ENCODE results near the gene ALKBH3. TPM values are rescaled to one million over a fixed set of nuclear protein-coding genes. Genes with fewer than 3 reads are reported as not detected.

Gene ALKBH3
- total RNA-seq, result 14.6 TPM

GRCh38 chr11:43880640-43881159 is at the start of gene ALKBH3:
Gene ALKBH3, plus strand, starts transcription at chr11:43880831. Its CDS starts 1,822 bp downstream, at chr11:43882653.
- peak; percentile 100 for ATAC-seq
- DNase-seq (ENCODE audit: low spot score), result peak; percentile 90

DNA sequence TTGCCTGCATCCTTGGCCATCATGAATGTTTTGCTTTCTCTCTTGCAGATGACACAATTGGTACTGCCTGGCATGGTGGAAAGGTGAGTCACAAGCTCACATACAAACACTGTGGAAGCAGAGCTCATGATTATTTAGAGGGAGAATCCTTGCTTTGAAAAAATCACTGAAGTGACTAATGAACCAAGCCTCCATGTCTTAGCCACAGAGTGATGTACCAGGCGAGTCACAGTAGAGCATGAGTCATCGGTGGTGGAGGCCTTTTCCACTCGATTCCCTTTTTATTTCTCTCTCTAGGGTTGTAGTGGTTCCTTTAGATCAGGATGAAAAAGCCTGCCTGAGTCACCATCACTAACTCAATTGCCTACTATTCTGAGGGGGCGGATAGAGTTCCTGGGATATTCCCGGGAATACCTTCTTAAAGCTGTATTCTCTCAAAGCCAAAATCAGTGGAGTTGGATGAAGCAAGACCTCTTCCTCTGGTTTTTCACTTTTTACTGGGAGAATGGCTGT is 49.6 kb upstream of the ALKBH3 start:
- no peak for DNase-seq (ENCODE audit: low spot score)
- ATAC-seq, result no peak

DNA sequence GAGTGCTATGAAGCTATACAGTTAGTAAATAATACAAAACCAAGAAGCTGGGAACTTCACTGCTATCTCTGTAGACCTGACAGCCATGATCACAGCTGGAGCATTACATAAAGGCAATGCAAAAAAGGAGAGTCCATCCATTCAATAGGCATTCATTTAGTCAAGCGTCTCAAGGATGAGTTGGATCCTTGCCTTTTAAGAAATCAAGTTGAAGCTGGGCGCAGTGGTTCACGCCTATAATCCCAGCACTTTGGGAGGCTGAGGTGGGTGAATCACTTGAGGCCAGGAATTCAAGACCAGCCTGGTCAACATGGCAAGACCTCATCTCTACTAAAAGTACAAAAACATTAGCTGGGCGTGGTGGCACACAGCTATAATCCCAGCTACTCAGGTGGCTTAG is 48.1 kb upstream of the ALKBH3 start:
- ATAC-seq (no peak), DNase-seq (ENCODE audit: low spot score) (no peak)

GRCh38 chr11:43833657-43834073 is 47.0 kb upstream of the ALKBH3 start:
- no peak for ATAC-seq
- no peak for DNase-seq (ENCODE audit: low spot score)

GRCh38 chr11:43834286-43834685 is 46.3 kb upstream of the ALKBH3 start:
- ATAC-seq (no peak), DNase-seq (ENCODE audit: low spot score) (no peak)

GRCh38 chr11:43835104-43835503 is 45.5 kb upstream of the ALKBH3 start:
- ATAC-seq (no peak), DNase-seq (ENCODE audit: low spot score) (no peak)

- DNase-seq (ENCODE audit: low spot score), result no peak
- ATAC-seq, result no peak
Measured at GRCh38 chr11:43837879-43838278, 42.8 kb upstream of the ALKBH3 start.

DNA sequence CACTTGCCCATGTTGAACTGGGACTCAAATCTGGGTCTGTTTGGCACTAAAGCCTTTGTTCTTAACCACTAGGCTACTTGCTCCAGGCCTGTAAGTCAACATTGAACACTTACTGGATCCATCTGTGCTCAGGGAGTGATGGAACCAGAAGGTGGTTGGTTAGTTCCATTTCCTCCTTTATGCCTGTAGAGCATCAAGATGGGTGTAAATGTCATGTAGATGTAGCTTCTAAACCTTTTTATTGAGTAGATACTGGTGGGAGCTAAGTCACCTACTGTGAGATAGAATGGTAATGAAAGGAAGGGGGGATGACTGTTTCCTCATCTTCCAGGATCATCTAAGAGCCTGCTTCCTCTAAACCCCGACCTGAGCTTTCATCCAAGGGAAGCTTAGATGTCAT is 38.6 kb upstream of the ALKBH3 start:
- DNase-seq (ENCODE audit: low spot score) (no peak), ATAC-seq (no peak)

GRCh38 chr11:43845816-43846215 is 34.8 kb upstream of the ALKBH3 start:
- ATAC-seq (no peak), DNase-seq (ENCODE audit: low spot score) (no peak)

DNA sequence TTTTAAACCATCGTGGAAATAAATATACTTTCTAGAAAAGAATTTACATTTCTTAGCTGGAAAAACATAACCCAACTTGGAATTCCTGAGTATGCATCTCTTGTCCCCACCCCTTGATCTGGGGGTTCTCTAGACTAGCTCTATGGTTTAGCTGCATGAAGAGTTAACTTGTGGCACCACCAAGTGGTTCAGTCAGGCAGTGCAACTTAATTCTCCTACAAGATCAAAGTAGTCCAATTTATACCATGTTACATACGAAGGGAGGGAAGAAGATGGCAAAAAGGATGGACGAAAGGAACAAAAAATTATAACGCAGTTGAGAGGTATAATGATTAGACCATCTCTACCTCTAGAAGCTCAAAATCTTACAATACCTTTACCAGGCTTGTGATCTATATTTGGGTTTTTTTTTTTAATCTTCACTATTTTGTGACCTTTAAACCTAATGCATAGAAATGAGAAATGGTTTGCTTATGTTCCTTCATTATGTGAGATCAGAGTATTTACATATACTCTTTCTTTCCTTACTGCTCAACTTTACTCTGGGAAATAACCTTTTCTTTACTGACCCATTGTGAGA is 28.5 kb upstream of the ALKBH3 start:
- peak; percentile 82 for ATAC-seq

DNA sequence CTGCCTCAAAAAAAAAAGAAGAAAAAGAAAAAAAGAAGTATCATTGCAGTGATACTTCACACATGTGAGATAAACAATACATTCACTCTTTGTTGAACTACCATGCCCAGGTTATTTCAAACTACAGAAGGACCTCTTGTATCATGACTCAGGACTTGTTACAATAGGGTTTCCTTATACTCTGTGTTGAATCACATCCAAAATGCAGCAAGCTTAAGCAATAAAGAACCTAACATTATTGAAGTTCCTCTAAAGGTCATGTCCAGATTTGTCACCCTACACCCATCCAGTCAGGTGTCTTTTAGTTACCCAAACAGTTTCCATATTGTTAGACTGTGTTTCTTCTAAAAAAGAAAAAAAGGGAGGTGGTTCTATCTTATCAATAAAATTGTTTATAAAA is 26.9 kb upstream of the ALKBH3 start:
- ATAC-seq, result no peak
- no peak for DNase-seq (ENCODE audit: low spot score)

More for the DNA sequence above, 28.5 kb upstream of the ALKBH3 start:
- DNase-seq (ENCODE audit: low spot score), result no peak

DNA sequence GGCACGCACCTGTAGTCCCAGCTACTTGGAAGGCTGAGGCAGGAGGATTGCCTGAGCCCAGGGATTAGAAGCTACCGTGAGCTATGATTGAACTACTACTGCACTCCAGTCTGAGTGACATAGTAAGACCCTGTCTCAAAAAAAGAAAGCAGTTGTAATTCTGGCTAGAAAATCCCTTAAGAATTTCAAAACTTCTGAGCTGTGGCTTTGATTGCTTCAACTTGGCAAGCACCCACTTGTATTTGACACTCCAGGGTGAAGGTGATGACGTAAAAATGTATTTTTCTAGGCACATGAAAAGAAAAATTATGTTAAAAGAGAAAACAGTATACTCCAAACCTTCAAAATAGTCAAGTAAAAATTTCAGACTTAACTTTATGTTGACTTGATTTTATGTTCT is 23.6 kb upstream of the ALKBH3 start:
- DNase-seq (ENCODE audit: low spot score), result no peak
- ATAC-seq, result no peak

- DNase-seq (ENCODE audit: low spot score) (no peak), ATAC-seq (no peak)
Measured at GRCh38 chr11:43861141-43861540, 19.5 kb upstream of the ALKBH3 start.

- no peak for ATAC-seq
Measured at GRCh38 chr11:43866520-43866919, 14.1 kb upstream of the ALKBH3 start.

DNA sequence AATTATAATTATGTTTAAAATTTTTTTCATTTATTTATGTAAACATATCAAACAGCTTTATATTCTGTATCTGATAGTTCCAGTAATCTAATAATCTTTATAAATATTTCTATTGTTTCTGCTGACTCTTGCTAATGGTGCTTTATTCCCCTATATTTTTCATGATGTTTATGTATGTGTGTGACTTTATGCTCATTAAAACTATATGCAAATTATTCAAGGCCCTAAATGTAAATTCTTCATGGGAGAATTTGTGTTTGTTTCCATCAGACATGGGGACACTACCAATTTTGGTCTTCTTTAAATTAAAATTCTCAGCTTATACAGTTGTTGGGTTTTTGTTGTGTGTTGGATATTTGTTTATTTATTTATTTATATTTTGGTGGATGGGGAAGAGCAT is 13.7 kb upstream of the ALKBH3 start:
- DNase-seq (ENCODE audit: low spot score) (no peak), ATAC-seq (no peak)

More at GRCh38 chr11:43866520-43866919, 14.1 kb upstream of the ALKBH3 start:
- no peak for DNase-seq (ENCODE audit: low spot score)

- ATAC-seq (peak; percentile 97), DNase-seq (ENCODE audit: low spot score) (no peak)
Measured at GRCh38 chr11:43868852-43869567, 11.6 kb upstream of the ALKBH3 start.

DNA sequence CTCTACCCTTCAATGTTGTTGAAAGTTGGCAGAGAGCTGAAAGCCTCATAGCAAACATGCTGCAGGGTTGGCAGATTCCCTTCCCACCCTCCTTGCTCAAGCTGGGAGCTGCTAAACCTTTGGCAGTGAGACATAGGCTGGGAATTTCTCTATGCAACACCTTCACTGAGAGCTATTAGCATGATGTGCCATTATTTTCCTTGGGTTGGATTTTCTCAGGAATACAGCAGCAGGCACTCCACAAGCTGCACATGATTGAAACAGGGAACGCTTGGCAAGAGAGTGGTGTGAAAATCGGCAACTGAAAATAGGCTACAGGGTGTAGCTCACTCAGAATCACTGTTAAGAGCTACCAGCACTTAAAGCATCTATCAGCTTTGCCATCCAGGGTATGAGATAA is 9.6 kb upstream of the ALKBH3 start:
- ATAC-seq (no peak), DNase-seq (ENCODE audit: low spot score) (no peak)

- DNase-seq (ENCODE audit: low spot score) (no peak), ATAC-seq (no peak)
Measured at GRCh38 chr11:43872995-43873394, 7.6 kb upstream of the ALKBH3 start.

- DNase-seq (ENCODE audit: low spot score), result no peak
- ATAC-seq, result no peak
Measured at GRCh38 chr11:43874078-43874477, 6.6 kb upstream of the ALKBH3 start.

DNA sequence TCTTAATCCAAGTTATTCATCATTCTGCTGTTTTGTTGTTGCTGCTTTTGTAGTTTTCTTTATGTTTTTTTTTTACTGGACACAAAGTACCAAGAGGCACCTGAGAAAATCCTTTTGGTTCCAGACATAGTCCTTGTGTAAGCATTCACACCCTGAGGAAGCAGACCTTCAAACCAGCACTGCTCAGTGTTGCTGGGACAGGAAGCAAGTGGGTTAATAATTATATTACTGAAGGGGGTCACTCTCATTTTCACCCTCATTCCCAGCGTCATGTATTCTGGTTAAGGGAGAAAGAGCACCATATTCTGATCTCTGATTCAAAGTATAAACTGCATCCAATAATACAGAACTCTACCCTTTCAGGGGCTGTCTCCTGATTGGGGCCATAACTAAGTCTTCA is 5.9 kb upstream of the ALKBH3 start:
- no peak for ATAC-seq

DNA sequence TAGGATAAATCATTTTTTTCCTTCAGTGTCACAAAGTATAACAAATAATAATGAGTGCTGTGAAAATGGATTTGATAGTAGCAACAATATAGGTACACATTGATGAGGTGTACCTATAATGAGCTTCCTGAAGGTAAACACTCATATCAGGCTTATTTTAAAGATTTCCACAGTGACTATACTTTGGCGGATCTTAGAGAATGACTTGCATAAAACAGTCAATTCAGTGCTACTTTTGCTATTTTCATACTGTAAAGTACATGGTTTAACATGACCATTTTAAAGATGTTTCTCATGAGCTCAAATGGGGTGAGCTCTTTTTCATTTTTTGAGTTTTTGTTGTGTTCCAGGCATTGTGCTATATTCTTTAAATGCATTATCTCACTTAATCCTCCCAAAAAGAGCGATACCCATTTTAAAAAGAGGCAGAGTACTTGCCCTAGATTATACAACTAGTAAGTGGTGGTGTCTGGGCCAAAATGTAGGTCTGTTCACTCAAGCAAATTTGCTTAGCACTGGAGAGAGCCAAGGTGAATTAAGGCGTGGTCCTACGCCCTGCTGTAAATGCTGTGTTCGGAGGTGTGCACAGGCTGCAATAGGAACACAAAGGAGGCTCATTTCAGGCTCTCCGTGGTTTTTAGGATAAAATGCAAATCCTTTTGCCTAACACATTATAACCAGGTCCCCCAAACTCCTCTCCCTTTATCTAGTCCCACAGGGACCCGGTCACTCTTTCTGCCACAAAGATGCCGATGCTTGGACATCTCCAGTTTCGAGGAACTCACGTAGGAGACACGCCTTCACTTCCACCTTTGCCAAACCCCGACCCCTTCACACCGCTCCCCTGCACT is 617 bp upstream of the ALKBH3 start:
- DNase-seq (ENCODE audit: low spot score) (no peak), ATAC-seq (peak; percentile 21)

More for the DNA sequence above, 5.9 kb upstream of the ALKBH3 start:
- no peak for DNase-seq (ENCODE audit: low spot score)
